ENCODE measurements around the gene EXOC8.

DNA sequence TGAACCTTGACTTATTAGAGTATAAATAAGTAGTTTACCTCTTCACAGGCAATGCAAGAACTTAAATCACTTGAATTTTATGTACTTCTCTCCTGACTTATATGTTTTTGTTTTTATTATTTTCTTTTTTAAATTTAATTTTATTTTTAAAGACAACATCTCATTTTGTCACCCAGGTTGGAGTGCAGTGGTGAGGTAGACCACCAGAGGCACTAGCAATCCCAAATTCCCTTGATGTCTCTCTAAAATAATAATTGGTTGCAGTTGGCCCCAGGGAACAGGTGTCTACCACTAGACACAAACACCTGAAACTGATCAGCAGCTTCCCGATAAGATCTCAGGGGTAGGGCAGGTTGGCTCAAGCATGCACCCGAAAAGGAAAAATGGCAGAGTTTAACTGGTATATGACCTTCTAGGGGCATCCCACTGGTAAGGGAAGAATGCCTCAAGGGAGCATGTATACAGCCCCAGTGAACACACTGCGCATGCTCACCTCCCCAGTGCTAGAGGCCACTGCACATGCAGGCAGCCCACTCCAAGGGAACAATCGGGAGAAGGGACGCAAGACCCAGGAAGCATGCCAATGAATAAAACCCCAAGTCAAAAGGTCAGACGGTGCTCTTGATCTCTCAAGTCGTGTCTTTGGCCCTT, 14.6 kb downstream of the EXOC8 start:
- peak in 1 of 3 experiments; percentile 9; a peak in 1 of 4 replicates for TF ChIP-seq CTCF (IDR thresholded peaks at IDR 0.05; ENCODE audit: control extremely low read depth in 1 of 3, insufficient read depth in 1 of 3, low read depth in 1 of 3, low read length in 3 of 3)
- TF ChIP-seq, protein P1, sequence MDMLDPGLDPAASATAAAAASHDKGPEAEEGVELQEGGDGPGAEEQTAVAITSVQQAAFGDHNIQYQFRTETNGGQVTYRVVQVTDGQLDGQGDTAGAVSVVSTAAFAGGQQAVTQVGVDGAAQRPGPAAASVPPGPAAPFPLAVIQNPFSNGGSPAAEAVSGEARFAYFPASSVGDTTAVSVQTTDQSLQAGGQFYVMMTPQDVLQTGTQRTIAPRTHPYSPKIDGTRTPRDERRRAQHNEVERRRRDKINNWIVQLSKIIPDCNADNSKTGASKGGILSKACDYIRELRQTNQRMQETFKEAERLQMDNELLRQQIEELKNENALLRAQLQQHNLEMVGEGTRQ (IDR thresholded peaks at IDR 0.05; ENCODE audit: low read length): no peak
- TF ChIP-seq, protein P2, sequence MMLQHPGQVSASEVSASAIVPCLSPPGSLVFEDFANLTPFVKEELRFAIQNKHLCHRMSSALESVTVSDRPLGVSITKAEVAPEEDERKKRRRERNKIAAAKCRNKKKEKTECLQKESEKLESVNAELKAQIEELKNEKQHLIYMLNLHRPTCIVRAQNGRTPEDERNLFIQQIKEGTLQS (IDR thresholded peaks at IDR 0.05; ENCODE audit: insufficient read depth, low read depth, low read length): no peak
- TF ChIP-seq KDM1A (IDR thresholded peaks at IDR 0.05; ENCODE audit: borderline replicate concordance, low read length): no peak
- TF ChIP-seq GABPA (IDR thresholded peaks at IDR 0.05; ENCODE audit: borderline replicate concordance, insufficient read depth, low read length): no peak
- TF ChIP-seq MAFK (IDR thresholded peaks at IDR 0.05; ENCODE audit: low read depth, low read length): no peak
- TF ChIP-seq CHD2 (IDR thresholded peaks at IDR 0.05; ENCODE audit: low read length): no peak
- TF ChIP-seq, protein P3, sequence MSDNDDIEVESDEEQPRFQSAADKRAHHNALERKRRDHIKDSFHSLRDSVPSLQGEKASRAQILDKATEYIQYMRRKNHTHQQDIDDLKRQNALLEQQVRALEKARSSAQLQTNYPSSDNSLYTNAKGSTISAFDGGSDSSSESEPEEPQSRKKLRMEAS (IDR thresholded peaks at IDR 0.05): no peak
- TF ChIP-seq JUND (IDR thresholded peaks at IDR 0.05; ENCODE audit: low read length): no peak
- no peak for TF ChIP-seq ZNF274 (IDR thresholded peaks at IDR 0.05; ENCODE audit: borderline replicate concordance, extremely low read depth, low read length)
- TF ChIP-seq EZH2 (IDR thresholded peaks at IDR 0.05; ENCODE audit: low read depth, low read length, severe bottlenecking): no peak
